ENCODE results near the gene TBX4. TPM values are rescaled to one million over a fixed set of nuclear protein-coding genes. Genes with fewer than 3 reads are reported as not detected.

TBX4 gene
- total and polyA plus RNA-seq, 9 of the 15 experiments (the other 6 are each of a cell fraction or from before 2014, with no cell fraction given), result not detected

- no peak overlapping the region for H3K4me2 ChIP-seq (ENCODE audit: insufficient read depth, low read length)
- H3K79me2 ChIP-seq (ENCODE audit: control insufficient read depth, insufficient read depth, low read length), result no peaks in the 10 kb centered on the region
- H4K20me1 ChIP-seq (replicated peaks; ENCODE audit: control insufficient read depth, insufficient read depth, low read length), result no peaks in the 10 kb centered on the region
- no peak for FAIRE-seq
- H3K4me3 ChIP-seq, result no peak overlapping the region
- H3K9me1 ChIP-seq (ENCODE audit: control insufficient read depth, insufficient read depth, low read length), result no peaks in the 10 kb centered on the region
- H3K9ac ChIP-seq (ENCODE audit: insufficient read depth in 1 of 2, low read depth in 2 of 2, low read length in 2 of 2), result no peak overlapping the region
- H3K36me3 ChIP-seq (ENCODE audit: control insufficient read depth, insufficient read depth, low read length), result no peaks in the 10 kb centered on the region
- no peaks in the 10 kb centered on the region for H3K9me3 ChIP-seq (replicated peaks; ENCODE audit: control insufficient read depth, insufficient read depth, low read depth, low read length)
- H3K27ac ChIP-seq (ENCODE audit: extremely low read depth, low read depth, low read length), result no peak overlapping the region
- in situ Hi-C loops (cut with MboI), result loop anchor here (5.0 to 10.0 kb wide), 2 partner anchors 130 to 423 kb away; no protein-coding TSS in a partner anchor
- TF ChIP-seq PHF20 (IDR thresholded peaks at IDR 0.05; ENCODE audit: partially characterized antibody), result no peak
- TF ChIP-seq BCLAF1 (IDR thresholded peaks at IDR 0.05; ENCODE audit: borderline replicate concordance in 1 of 2, control insufficient read depth in 1 of 2, low read depth in 2 of 2, low read length in 1 of 2), result peak in 1 of 2 experiments; percentile 71; a peak in 1 of 4 replicates
- TF ChIP-seq EWSR1 (IDR thresholded peaks at IDR 0.05; ENCODE audit: borderline replicate concordance, low read depth, partially characterized antibody), result peak; percentile 50
- peak in 1 of 3 experiments; percentile 61; a peak in 1 of 6 replicates for TF ChIP-seq ZBTB11 (CRISPR knock-in tag; IDR thresholded peaks at IDR 0.05)
- no peak for TF ChIP-seq ZBTB9 (CRISPR knock-in tag; IDR thresholded peaks at IDR 0.05)
- TF ChIP-seq ZBTB49 (CRISPR knock-in tag; IDR thresholded peaks at IDR 0.05; ENCODE audit: borderline replicate concordance), result no peak
- intact Hi-C loops (cut with micrococcal nuclease), result no loop called here
- POLR2A ChIA-PET, result no interaction called here
- BruUV-seq (replicated peaks), result no TSS peak
- WGBS (ENCODE audit: insufficient coverage, low coverage, missing lambda C conversion rate), result 1% methylated on average over 4 of the region's 5 CpGs
- no peak for ATAC-seq
- peak in 1 of 4 experiments; percentile 1 for DNase-seq (ENCODE audit: extremely low read depth in 1 of 4, low spot score in 3 of 4)
- peaks cover 7 to 28% of the 10 kb centered on the region in 2 experiments; a peak in 4 of 5 replicates for H3K27me3 ChIP-seq (ENCODE audit: control insufficient read depth in 2 of 2, insufficient read depth in 2 of 2, low read length in 2 of 2)
- H3K4me1 ChIP-seq (replicated peaks in 1 of 2; ENCODE audit: control insufficient read depth in 2 of 2, insufficient read depth in 2 of 2, low read length in 2 of 2), result no peaks in the 10 kb centered on the region
- H2AFZ ChIP-seq (ENCODE audit: low read depth, low read length), result no peak overlapping the region
- CTCF ChIA-PET (ENCODE audit: low intra/inter-chr PET ratio), result no interaction called here
Measured at GRCh38 chr17:61422116-61422799, 30.0 kb upstream of the TBX4 start.

Data from K562 (cell line).